Activated CD8-positive, alpha-beta memory T cell treated with anti-CD3 and anti-CD28 coated beads for 1 hour (primary cell): ENCODE results near the gene DPPA2.

Source experiments
- DNase-seq, 2 donors: peaks; one replicate each; pipeline ENCODE4 v3.0.0-alpha.2; 2020; ENCODE audit warnings: low read depth in 1 of 2; ENCODE audit errors: extremely low read depth in 1 of 2

DPPA2 gene

GRCh38 chr3:109325657-109326056, 9.3 kb upstream of the DPPA2 start:
- DNase-seq = no peak

- DNase-seq = no peak
Observed at GRCh38 chr3:109325109-109325508, 8.8 kb upstream of the DPPA2 start.

GRCh38 chr3:109313061-109313460, 3.3 kb downstream of the DPPA2 start:
- DNase-seq = no peak

GRCh38 chr3:109297496-109297895, 18.8 kb downstream of the DPPA2 start:
- no peak for DNase-seq

GRCh38 chr3:109284071-109284470, 32.2 kb downstream of the DPPA2 start:
- DNase-seq = no peak

- no peak for DNase-seq
Observed at GRCh38 chr3:109278546-109278945, 37.8 kb downstream of the DPPA2 start.

GRCh38 chr3:109278141-109278540, 38.2 kb downstream of the DPPA2 start:
- no peak for DNase-seq

- no peak for DNase-seq
Observed at GRCh38 chr3:109275702-109276293, 40.5 kb downstream of the DPPA2 start.

- DNase-seq = no peak
Observed at GRCh38 chr3:109270779-109271178, 45.5 kb downstream of the DPPA2 start.

- no peak for DNase-seq
Observed at GRCh38 chr3:109269577-109270275, 46.6 kb downstream of the DPPA2 start.

- DNase-seq = no peak
Observed at GRCh38 chr3:109268181-109268580, 48.1 kb downstream of the DPPA2 start.

GRCh38 chr3:109265295-109265694, 51.0 kb downstream of the DPPA2 start:
- DNase-seq = no peak

GRCh38 chr3:109257269-109257668, 59.0 kb downstream of the DPPA2 start:
- no peak for DNase-seq

GRCh38 chr3:109254770-109255169, 61.5 kb downstream of the DPPA2 start:
- DNase-seq = no peak

GRCh38 chr3:109252641-109253040, 63.7 kb downstream of the DPPA2 start:
- no peak for DNase-seq
